ENCODE measurements around the gene PLCB4.
"Not testable (repeated sequence)": the region's sequence is repeated elsewhere in the genome, so short reads cannot be mapped to it uniquely, and the experiment has no call there.

The PLCB4 gene

DNA sequence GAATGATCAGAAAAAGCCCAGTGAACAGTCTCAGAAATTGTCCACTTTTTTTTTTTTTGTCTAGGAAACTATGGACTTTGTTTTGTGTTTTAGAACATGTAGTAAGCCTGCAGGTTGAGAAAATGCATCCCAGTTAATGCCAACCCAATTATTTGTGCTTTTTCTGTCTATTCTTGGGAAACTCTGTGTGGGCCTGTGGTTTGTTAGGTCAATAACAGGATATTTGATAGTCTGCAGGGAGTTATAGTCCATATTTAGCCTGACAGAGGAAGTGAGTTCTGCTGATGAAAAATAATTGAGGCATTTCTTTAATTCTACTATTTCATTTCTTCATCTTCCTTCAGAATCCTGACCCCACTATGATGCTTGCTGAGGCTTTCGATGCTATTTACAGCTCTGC is 291.5 kb downstream of the PLCB4 start:
- DNase-seq (ENCODE audit: low read depth in 2 of 2), result no peak

DNA sequence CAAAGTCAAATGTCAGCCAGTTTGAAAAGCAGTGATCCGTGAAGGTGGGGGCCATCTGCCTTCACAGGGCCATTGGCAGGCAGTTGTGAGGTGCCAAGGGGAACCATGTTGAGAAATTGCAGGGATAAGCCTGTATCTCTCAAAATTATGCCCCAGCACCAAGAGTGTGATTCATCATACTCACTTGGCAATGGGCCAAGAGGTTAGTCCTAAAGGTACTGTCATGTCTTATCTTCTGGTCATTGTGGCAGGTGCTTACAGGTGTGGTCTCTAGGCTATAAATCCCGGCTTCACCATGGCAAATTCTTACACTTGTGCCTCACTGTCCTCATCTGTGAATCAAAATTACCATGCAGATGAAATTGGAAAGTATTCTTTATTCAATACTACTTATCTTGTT is 294.8 kb downstream of the PLCB4 start:
- DNase-seq (ENCODE audit: low read depth in 2 of 2), result no peak

DNA sequence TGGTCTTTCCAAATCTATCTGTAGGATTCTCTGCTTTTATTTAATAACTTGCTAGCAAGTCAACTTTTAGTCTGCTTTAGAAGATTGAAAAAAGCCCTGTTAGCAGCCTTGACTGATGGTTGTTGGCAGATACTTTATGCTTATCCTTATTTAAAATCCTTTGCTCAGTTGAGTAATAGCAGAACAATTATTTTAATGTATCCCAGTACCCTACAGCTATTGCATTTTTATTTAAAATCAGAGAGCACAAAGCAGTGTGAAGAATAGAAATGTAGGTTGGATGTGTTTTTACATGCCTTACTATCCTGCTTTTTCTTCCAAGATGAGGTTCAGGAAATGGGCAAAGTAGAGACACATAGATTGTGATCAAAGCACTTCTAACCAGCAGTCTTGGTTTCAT is 298.4 kb downstream of the PLCB4 start:
- no peak for DNase-seq (ENCODE audit: low read depth in 2 of 2)

DNA sequence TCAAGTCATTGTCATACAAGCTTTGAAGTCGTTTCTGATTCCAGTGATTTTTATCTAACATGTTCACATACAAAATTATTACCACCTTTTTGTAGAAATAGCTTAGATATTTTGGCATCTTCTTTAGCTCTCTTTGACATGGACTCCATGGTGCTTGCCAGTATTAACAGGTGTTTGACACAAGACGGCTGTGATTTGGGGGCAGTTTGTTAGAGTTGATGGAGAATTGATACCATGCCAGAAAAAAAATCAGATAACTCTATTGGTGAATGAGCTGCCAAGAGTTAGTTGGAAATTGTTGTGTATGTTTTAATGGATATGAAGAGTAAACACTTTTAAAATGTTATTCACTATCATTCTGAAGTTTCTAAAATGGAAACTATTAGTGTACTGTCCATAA is 298.9 kb downstream of the PLCB4 start:
- no peak for DNase-seq (ENCODE audit: low read depth in 2 of 2)

DNA sequence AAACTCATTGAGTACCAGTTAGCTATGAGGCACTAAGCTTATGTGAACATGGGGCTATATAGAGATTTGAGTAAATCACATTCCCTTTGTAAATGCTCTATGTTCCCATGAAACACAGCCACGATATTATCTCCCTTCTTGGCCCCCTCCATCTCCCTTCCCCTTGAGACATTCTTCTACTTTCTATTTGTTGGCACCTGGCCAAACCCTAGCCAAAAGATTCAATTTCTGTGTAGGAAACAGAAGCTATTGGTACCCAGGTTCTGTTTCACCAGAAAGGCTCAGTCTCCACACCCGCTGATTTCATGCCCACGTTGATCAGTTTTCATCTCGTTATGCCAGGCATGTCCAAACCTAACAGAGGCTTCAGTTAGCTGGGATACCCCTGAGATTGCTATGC is 300.0 kb downstream of the PLCB4 start:
- no peak for DNase-seq (ENCODE audit: low read depth in 2 of 2)

DNA sequence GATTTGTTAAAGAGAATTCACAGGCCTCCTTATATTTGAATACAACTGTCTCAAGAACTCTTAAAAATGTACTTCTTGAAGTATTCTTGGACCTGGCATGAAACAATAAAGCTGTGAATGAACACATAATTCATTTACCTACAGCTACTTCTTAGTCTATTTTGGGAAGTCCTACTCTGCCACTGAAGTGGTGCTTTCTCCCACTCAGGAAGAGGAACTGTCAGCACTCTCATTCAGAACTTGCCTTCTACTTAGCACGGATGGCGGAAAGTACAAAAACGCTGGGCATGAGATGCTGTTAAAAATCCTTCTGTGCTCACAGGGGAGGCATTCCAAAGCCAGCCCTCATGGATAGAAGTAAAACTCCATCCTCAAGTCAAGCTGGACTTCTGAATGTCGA is 300.7 kb downstream of the PLCB4 start:
- DNase-seq (ENCODE audit: low read depth in 2 of 2), result no peak

DNA sequence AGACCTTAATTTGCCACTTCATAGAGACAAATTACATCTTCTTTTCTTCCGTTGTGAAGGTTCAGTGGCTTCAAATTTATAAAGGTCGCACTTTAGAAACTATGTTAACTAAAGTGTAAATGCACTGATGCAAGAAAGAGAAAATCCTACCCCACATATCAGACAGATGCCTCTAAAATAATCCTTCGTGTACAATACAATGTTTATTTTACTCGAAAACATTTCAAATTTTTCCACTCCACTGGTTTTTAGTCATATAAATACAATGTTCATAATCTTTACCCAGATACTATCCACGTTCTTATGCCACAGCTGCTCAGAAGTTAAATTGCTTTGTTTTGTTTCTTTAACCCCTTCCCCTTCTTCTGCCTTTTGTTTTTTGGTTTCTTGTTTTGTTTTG is 305.2 kb downstream of the PLCB4 start:
- no peak for DNase-seq (ENCODE audit: low read depth in 2 of 2)

DNA sequence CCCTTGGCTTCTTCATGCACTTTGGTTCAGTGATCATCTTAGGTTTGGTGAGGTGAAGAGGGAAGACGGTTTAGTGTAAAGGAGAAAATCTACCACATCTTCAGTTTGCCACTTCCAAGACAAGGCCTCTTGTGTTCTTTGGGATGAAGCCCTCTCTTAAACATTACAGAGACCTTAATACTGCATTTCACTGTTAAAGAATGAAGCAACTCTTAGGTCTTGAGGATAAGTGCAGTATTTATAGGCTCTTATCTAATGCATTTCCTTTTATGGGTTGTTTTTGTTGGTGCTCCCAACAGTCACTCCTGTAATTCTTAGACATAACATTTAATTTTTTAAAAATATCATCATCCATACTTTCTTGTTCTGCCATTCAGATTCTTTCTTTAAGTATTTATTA is 305.6 kb downstream of the PLCB4 start:
- DNase-seq (ENCODE audit: low read depth in 2 of 2), result no peak

DNA sequence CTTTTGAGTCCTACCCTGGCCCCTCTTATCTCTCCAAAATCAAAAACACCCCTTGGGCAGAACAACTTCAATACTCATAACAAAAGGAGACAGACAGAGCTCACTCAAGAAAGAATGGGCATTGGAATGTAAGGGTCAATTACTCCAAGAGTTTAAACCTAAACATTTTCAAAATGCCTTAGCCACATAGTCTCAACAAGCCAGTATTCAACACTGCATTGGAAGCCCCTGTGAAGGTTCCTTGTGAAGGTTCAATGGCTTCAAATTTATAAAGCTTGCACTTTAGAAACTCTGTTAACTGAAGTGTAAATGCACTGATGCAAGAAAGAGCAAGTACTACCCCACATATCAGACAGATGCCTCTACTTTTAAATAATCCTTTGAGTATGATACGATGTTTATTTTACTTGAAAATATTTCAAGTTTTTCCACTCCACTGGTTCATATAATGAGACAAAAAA is 306.4 kb downstream of the PLCB4 start:
- no peak for DNase-seq (ENCODE audit: low read depth in 2 of 2)

DNA sequence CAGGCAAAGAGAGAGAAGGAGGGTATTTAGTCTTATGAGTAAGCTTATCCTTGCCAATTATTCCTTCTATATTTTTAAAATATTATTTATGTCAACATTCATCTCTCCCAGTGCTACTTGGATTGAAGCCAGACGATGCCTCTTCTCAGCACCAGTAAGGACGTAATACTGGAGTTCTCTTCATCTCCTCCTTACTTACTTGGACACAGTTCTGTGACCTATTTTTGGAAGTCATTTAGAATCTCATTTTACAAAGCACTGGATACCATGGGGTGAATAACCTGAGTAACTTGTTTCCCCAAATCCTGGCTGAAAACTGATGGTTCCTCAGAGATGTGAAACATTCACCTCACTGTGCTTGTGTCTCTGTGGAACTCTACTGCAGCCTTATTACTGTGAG is 308.1 kb downstream of the PLCB4 start:
- no peak for DNase-seq (ENCODE audit: low read depth in 2 of 2)

DNA sequence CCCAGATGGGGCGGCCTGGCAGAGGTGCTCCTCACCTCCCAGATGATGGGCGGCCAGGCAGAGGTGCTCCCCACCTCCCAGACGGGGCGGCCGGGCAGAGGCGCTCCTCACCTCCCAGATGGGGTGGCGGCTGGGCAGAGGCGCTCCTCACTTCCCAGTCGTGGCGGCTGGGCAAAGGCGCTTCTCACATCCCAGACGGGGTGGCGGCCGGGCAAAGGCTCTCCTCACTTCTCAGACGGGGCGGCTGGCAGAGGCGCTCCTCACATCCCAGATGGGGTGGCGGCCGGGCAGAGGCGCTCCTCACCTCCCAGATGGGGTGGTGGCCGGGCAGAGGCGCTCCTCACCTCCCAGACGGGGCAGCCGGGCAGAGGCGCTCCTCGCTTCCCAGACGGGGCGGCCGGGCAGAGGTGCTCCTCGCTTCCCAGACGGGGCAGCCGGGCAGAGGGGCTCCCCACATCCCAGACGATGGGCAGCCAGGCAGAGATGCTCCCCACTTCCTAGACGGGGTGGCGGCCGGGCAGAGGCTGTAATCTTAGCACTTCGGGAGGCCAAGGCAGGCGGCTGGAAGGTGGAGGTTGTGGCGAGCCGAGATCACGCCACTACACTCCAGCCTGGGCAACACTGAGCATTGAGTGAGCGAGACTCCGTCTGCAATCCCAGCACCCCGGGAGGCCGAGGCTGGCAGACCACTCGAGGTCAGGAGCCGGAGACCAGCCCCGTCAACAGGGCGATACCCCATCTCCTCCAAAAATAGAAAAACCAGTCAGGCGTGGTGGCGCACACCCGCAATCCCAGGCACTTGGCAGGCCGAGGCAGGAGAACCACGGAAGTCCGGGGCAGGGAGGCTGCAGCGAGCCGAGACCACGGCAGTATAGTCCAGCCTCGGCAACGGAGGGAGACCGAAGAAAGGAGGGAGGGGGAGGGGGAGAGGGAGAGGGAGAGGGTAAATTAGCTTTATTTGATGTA is 316.7 kb downstream of the PLCB4 start:
- DNase-seq (ENCODE audit: low read depth in 2 of 2), result not testable (repeated sequence)

DNA sequence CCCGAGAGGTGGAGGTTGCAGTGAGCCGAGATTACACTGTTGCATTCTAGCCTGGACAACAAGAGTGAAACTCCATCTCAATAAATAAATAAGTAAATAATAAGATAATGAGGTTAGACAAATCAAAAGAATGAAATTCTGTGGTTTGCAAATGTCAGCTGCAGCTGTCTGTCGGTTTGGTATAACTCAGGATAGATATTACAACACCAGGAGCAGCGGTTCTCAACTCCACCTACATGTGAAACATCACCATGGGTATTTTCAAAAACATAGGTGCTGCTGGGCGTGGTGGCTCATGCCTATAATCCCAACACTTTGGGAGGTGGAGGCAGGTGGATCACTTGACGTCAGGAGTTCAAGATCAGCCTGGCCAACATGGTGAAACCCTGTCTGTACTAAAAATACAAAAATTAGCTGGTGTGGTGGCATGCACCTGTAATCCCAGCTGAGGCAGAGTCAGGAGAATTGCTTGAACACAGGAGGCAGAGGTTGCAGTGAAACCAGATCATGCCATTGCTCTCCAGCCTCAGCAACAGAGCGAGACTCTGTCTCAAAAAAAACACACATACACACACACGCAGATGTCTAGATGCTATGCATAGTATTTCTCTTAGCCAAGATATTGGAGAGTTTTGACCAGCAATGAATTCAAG is 319.4 kb downstream of the PLCB4 start:
- no peak for DNase-seq (ENCODE audit: low read depth in 2 of 2)

DNA sequence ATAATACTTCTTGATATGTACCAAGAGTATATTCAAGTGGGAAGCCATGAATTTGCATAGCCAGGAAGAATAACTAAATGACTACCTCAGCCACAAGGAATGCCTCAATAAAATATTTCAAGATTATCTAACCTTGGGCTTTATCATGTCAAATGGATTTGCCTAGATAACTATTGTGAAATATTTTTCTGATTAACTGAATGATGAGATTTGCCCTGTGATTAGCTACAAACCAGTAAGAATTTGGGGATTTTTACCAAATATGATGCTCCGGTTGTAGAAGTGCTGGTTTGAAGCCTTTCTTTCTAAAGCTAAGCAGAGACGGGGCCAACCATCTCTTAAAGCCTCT is 319.9 kb downstream of the PLCB4 start:
- no peak for DNase-seq (ENCODE audit: low read depth in 2 of 2)

DNA sequence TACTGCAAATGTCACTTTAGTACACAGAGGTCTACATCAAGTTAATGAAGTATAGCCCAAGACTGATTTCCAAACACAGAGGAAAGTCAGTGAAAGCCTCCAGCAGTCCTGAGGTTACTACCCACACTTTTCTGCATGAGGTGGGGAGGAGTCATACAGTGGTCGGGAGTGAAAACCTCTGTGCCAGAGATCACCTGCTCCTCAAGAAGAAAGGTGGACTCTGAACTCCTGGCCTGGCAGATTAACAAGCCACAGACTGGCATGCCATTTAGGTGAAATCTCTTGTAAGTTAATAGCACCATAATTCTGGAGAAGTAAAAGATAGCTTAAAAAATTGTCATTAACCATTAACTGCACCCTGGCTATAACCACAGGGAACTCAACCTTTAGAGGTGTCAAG is 320.5 kb downstream of the PLCB4 start:
- DNase-seq (ENCODE audit: low read depth in 2 of 2), result no peak

DNA sequence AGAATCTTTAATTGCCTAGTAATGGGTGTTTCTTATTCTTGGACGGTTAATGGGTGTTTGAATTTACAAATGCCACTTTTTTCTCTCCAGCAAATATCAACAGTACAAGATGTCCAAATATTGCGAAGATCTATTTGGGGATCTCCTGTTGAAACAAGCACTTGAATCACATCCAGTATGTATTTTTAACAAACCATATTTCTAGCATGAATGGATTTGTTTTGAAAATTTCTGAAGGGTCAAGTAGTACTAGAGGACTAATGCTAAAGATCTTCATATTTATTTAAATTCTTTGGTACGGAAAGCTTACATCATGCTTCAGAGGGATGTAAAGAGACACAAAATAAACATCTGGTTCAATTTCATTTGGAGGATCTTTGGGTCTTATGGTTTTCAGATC is 321.6 kb downstream of the PLCB4 start:
- DNase-seq (ENCODE audit: low read depth in 2 of 2), result no peak

DNA sequence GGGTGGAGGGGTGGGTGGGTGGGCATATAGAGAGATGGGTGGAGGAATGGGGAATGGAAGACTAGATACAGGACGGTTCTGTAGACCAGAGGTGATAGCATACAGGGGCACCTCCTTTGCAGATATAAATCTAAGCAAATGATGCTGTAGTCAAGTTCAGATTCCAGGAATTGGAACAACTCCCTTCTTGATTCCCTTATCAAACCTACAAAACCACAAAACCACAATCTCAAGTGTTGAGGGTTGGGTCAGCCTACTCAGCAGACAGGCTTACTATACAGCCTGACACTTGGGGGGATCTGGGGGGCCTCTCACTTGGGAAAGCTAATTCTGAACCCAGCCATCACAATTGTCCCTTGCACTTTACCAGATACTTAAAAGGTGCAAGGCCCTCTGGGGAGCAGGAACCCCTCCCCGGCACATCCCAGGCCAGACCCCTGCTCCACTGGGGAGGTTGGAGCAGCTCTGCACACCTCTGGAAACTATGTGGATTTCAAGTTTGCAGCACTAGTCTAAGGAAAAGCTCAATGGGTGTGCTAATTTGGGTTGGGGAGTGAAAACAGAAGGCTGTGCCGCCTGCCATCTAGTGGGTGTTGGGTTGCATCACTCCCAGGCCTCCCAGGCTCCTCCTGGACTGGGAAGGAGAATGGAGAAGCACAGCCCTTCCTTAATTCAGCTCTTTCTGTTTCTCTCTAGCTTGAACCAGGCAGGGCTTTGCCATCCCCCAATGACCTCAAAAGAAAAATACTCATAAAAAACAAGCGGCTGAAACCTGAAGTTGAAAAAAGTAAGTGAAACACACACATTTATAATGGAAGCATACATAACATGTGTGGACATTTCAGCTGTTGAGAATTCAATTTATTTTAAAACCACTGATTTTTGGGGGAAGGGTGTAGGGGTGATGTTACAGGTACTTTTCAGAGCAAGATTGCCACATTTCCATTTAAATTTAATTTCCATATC is 324.3 kb downstream of the PLCB4 start:
- no peak for DNase-seq (ENCODE audit: low read depth in 2 of 2)

DNA sequence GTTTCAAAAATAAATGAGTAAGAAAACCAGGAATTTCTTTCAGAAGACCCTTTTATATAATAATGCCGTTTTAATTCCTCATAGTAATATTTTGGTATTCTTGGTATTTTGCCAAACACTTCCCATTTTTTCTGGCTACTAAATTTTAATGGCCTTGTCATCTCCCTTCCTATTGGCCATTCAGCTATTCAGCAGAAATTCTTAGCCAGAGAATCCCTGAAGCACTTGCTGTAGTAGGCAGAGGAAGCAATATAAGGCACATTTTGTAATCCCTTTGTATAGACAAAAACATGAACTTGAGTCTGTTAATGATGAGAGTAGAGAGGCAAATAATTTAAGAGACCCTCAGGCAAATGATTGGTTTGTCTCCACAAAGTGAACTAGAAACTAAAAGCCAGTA is 327.1 kb downstream of the PLCB4 start:
- DNase-seq (ENCODE audit: low read depth in 2 of 2), result no peak

DNA sequence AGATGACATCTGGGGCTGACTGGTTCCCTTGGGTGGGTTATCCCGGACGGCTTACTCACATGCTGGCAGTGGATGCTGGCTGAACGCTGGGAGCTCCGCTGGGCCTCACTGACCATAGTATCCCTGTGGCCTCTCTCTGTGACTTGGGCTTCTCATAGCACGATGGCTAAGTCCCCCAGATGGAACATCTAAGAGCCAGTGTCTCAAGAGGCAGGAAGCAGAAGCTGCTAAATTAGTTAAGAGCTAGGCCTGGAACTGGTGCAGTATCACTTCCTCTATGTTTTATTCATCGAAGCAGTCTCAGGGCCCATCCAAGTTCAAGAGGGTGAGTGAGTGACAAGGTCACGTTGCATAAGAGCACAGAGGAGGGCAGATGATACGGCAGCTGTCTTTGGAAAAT is 329.0 kb downstream of the PLCB4 start:
- no peak for DNase-seq (ENCODE audit: low read depth in 2 of 2)

DNA sequence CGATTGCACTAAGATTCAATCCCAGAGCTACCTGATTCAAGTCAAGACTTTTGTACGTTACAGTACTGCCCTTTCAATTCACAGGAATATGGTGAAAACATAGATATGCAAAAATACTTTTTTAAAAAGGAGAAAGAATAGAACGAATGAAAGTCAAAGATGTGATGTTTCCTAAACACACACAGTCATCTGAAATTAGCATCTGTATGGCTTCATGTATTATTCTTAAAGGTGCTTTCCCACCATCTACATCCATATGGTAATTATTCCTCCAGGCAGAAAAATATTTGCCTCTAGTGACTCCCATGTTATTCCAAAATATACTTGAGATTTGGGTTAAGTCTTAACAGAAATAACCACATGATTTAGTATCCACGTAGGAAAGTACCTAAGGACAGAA is 330.0 kb downstream of the PLCB4 start:
- DNase-seq (ENCODE audit: low read depth in 2 of 2), result no peak

DNA sequence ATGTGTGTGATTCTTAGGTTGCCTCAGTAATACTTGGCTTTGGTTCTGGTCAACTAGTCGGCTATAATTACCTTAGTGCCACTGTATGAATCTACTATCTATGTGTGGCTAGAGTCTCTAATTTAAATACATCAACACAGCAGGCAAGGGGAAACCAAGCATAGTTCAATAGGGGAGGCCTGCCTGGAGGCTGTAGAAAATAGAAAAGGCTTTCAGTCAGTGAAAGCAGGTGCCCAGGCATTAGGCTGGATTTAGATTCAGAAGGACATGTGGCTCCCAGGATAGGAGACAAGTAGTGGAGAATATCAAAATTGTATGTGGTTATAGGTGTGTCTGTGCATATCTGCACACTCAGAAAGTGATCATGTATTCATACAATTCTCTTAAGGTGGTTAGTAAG is 330.4 kb downstream of the PLCB4 start:
- no peak for DNase-seq (ENCODE audit: low read depth in 2 of 2)

DNA sequence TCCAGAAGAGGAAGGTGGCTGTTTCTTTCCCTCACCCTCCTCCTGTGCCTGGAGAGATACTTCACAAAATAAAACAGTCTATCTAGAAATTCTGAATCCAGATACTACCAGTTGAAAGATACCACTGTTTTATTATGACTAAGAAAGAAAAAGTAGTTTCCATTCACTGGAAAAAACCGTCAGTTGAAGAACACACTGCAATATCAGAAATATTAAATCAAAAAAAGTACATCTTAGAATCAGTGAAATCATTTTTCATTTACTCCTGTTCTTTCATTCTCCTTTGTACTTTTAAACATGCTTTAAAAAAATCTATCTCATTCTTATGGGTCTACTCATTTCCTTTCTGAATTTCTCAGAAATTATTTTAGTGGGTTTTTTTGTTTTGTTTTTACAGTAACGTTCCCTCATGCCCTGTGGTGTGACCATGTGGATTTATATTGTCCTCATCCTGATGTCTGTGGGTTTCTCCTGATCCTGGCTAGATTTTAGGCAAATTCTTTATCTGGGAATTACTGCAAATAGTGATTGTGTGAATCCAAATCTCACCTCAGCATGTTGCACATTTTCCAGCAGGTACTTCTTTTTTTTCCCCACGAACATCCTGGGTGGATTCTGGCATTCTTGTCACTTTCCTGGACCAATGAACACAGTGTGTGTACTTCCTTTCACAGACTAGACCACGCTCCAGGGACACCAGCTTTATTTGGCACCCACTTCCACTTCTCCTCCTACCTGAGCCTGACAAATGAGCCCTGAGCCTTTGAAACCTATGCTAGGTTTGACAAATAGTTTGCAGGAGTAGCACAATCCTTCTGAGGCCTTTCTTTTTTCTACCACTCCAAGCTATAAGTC is 331.5 kb downstream of the PLCB4 start:
- DNase-seq (ENCODE audit: low read depth in 2 of 2), result no peak

Data from stimulated activated CD8-positive, alpha-beta memory T cell treated with anti-CD3 and anti-CD28 coated beads, Interleukin-15, amount 100 ng/mL, for 48 hours (primary cell).